Neural progenitor cell (in vitro differentiated cells): ENCODE data around the gene TTYH1. TPM values are rescaled to one million over a fixed set of nuclear protein-coding genes. Genes with fewer than 3 reads are reported as not detected.
A peak's percentile ranks its signal among the peaks of the same experiment; 100 is the strongest.

Experiments used
- DNase-seq: peaks from one replicate; pipeline ENCODE4 v3.0.0-alpha.2; 2016; ENCODE audit warnings: low spot score
- H2AFZ ChIP-seq: fragments of 200-600 bp; sonication (generic); replicated peaks from 2 replicates; pipeline ENCODE4 v1.6.1; 2016; ENCODE audit warnings: antibody characterized with exemption
- H3F3A ChIP-seq: fragments of 200-600 bp; sonication (generic); 2 replicates; pipeline ENCODE4 v1.6.1; 2016; ENCODE audit warnings: antibody characterized with exemption, low read depth
- H3K27ac ChIP-seq: fragments of 200-600 bp; sonication (generic); 2 replicates; pipeline ENCODE4 v1.5.1; 2016; ENCODE audit warnings: mild to moderate bottlenecking
- H3K27me3 ChIP-seq: fragments of 200-600 bp; sonication (generic); 2 replicates; pipeline ENCODE4 v1.6.1; 2016; ENCODE audit warnings: mild to moderate bottlenecking, moderate library complexity
- H3K36me3 ChIP-seq: fragments of 200-600 bp; sonication (generic); 2 replicates; pipeline ENCODE4 v1.5.1; 2016
- H3K4me1 ChIP-seq: fragments of 200-600 bp; sonication (generic); 2 replicates; pipeline ENCODE4 v1.6.1; 2016; ENCODE audit warnings: mixed run types
- H3K4me2 ChIP-seq: fragments of 200-600 bp; sonication (generic); 2 replicates; pipeline ENCODE4 v1.6.1; 2016
- H3K4me3 ChIP-seq: fragments of 200-600 bp; sonication (generic); 2 replicates; pipeline ENCODE4 v1.5.1; 2016
- H3K79me2 ChIP-seq: fragments of 200-600 bp; sonication (generic); 2 replicates; pipeline ENCODE4 v1.6.1; 2016; ENCODE audit warnings: low read depth
- H3K9ac ChIP-seq: fragments of 200-600 bp; sonication (generic); 2 replicates; pipeline ENCODE4 v1.6.1; 2016
- H3K9me3 ChIP-seq: fragments of 200-600 bp; sonication (generic); 2 replicates; pipeline ENCODE4 v1.5.1; 2016; ENCODE audit warnings: low read depth
- H4K20me1 ChIP-seq: fragments of 200-600 bp; sonication (generic); 2 replicates; pipeline ENCODE4 v1.6.1; 2016; ENCODE audit warnings: low read depth
- H3K27ac Mint-ChIP-seq: 3 replicates; pipeline ENCODE4 v1.8.0; 2021; ENCODE audit warnings: mixed read lengths
- H3K27me3 Mint-ChIP-seq: 2 replicates; pipeline ENCODE4 v1.8.0; 2022; ENCODE audit warnings: low read depth, mild to moderate bottlenecking, inconsistent platforms, moderate library complexity, mixed read lengths; ENCODE audit not compliant: insufficient read depth
- H3K36me3 Mint-ChIP-seq: 3 replicates; pipeline ENCODE4 v1.8.0; 2021; ENCODE audit warnings: mixed read lengths
- H3K4me1 Mint-ChIP-seq: 3 replicates; pipeline ENCODE4 v1.8.0; 2021; ENCODE audit warnings: mixed read lengths
- H3K4me3 Mint-ChIP-seq: 3 replicates; pipeline ENCODE4 v1.8.0; 2021; ENCODE audit warnings: mild to moderate bottlenecking, moderate library complexity, mixed read lengths
- H3K9me3 Mint-ChIP-seq: 3 replicates; pipeline ENCODE4 v1.8.0; 2020; ENCODE audit warnings: mixed read lengths
- EZH2 ChIP-seq: fragments of 200-600 bp; sonication (generic); IDR thresholded peaks from 2 replicates; pipeline ENCODE4 v1.6.1; 2017; ENCODE audit warnings: antibody characterized with exemption, mild to moderate bottlenecking, moderate library complexity
- EZH2phosphoT487 ChIP-seq: fragments of 200-600 bp; sonication (generic); IDR thresholded peaks from 2 replicates; pipeline ENCODE4 v1.6.1; 2017; ENCODE audit warnings: antibody characterized with exemption
- total RNA-seq: library from RNA; depleted of rRNA; stranded (reverse); fragments of >200 nt; gene quantifications from 2 replicates; pipeline ENCODE4 v1.2.3, GENCODE V29; 2015; ENCODE audit warnings: low replicate concordance
- TF ChIP-seq, protein P1 (sequence below): fragments of 200-600 bp; sonication (generic); IDR thresholded peaks from 2 replicates; pipeline ENCODE4 v1.5.1; 2017; ENCODE audit warnings: antibody characterized with exemption, mild to moderate bottlenecking

Gene TTYH1
- total RNA-seq, 1 donor from 2014 or later, result 34.2 TPM

DNA sequence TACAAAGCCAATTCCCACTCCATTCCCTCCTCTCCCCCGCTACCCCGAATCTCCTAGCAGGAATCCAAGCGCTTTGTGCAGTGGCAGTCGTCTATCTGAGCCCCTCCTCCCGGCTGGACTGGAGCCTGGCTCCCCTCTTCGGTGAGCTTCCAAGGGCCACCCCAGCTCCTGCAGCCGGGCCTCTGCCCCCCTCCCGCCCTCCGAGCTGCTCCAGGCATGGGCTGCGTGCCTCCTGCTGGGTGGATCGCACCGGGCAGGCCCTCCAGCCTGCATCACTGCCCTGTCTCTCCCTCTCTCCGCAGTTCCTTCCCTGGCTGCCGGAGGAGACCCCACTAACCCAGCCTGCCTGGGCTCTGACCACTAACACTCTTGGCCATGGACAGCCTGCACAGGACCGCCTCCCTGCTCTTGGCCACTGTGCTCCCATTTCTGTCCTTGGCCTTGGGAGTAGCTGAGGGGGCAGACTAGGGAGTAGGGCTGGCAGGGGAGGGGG is 20.8 kb downstream of the TTYH1 start:
- peaks cover 30% of the 10 kb centered on the region for H3F3A ChIP-seq
- peak; percentile 60 for DNase-seq
- H3K27me3 Mint-ChIP-seq, result peaks cover 16% of the 10 kb centered on the region
- H3K79me2 ChIP-seq, result peaks cover 4% of the 10 kb centered on the region
- H3K4me3 Mint-ChIP-seq, result peak overlapping the region; percentile 73
- no peak overlapping the region for H2AFZ ChIP-seq
- no peak for TF ChIP-seq EZH2
- no peak for TF ChIP-seq EZH2phosphoT487
- TF ChIP-seq, protein P1, sequence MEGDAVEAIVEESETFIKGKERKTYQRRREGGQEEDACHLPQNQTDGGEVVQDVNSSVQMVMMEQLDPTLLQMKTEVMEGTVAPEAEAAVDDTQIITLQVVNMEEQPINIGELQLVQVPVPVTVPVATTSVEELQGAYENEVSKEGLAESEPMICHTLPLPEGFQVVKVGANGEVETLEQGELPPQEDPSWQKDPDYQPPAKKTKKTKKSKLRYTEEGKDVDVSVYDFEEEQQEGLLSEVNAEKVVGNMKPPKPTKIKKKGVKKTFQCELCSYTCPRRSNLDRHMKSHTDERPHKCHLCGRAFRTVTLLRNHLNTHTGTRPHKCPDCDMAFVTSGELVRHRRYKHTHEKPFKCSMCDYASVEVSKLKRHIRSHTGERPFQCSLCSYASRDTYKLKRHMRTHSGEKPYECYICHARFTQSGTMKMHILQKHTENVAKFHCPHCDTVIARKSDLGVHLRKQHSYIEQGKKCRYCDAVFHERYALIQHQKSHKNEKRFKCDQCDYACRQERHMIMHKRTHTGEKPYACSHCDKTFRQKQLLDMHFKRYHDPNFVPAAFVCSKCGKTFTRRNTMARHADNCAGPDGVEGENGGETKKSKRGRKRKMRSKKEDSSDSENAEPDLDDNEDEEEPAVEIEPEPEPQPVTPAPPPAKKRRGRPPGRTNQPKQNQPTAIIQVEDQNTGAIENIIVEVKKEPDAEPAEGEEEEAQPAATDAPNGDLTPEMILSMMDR, result no peak
- no peaks in the 10 kb centered on the region for H3K9me3 ChIP-seq
- H3K9me3 Mint-ChIP-seq, result no peaks in the 10 kb centered on the region
- peak overlapping the region; percentile 69 for H3K27ac Mint-ChIP-seq
- H3K36me3 ChIP-seq, result no peaks in the 10 kb centered on the region
- H3K27ac ChIP-seq, result peak overlapping the region; percentile 43
- no peak overlapping the region for H3K4me3 ChIP-seq
- H4K20me1 ChIP-seq, result peaks cover 76% of the 10 kb centered on the region
- H3K4me1 Mint-ChIP-seq, result peaks cover 55% of the 10 kb centered on the region
- no peaks in the 10 kb centered on the region for H3K27me3 ChIP-seq
- H3K9ac ChIP-seq, result no peak overlapping the region
- H3K4me2 ChIP-seq, result peak overlapping the region; percentile 50
- peaks cover 14% of the 10 kb centered on the region for H3K36me3 Mint-ChIP-seq
- peaks cover 19% of the 10 kb centered on the region for H3K4me1 ChIP-seq

GRCh38 chr19:54436628-54437252 is 21.5 kb downstream of the TTYH1 start:
- Histone ChIP-seq H2AFZ (no peak overlapping the region), H4K20me1 (peaks cover 70% of the 10 kb centered on the region), H3K4me2 (peak overlapping the region; percentile 50), H3K4me3 (no peak overlapping the region), H3K36me3 (no peaks in the 10 kb centered on the region), H3K4me1 (peaks cover 19% of the 10 kb centered on the region), H3K9ac (no peak overlapping the region), H3K27ac (no peak overlapping the region), H3K9me3 (no peaks in the 10 kb centered on the region), H3K79me2 (peaks cover 4% of the 10 kb centered on the region), H3F3A (peaks cover 28% of the 10 kb centered on the region), H3K27me3 (no peaks in the 10 kb centered on the region)
- Mint-ChIP-seq H3K4me1 (peaks cover 50% of the 10 kb centered on the region), H3K9me3 (no peaks in the 10 kb centered on the region), H3K36me3 (peaks cover 12% of the 10 kb centered on the region), H3K27me3 (peaks cover 16% of the 10 kb centered on the region), H3K4me3 (peak overlapping the region; percentile 73), H3K27ac (peak overlapping the region; percentile 69)
- TF ChIP-seq EZH2phosphoT487 (no peak), EZH2 (no peak)
- TF ChIP-seq, protein P1, result no peak
- DNase-seq, result no peak

DNA sequence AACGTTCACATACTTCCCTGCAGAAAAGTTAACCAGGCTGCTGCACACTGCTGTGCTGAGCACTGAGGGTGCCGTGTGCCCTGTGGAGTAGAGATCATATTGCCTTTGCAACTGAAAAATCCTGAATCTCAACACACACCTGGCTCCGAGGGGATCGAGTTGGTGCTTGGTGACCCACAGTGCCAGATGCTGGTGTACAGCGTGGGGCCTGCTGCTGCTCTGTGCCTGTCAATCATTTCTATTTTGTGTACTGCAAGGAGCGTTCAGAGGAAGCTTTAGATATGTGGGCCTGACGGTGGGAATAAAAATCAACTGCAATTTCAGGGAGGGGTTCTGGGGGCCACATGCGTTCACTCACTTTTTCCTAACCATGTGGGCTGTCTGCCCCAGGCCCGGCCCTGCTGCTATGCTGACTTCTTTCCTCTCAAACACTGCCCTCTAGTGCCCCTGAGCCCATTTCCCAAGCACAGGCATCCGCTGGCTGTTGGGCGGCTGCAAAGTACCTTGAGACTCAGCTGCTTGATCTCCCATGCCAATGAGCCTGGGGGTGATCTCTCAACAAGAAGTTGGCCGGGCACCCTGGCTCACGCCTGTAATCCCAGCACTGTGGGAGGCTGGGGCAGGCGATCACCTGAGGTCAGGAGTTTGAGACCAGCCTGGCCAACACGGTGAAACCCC is 24.0 kb downstream of the TTYH1 start:
- H2AFZ ChIP-seq, result no peak overlapping the region
- H3K4me3 ChIP-seq, result no peak overlapping the region
- H3K4me3 Mint-ChIP-seq, result peak overlapping the region; percentile 62
- peak overlapping the region; percentile 57 for H3K27ac Mint-ChIP-seq
- peaks cover 13% of the 10 kb centered on the region for H3K36me3 Mint-ChIP-seq
- H3K9me3 ChIP-seq, result no peaks in the 10 kb centered on the region
- H3K79me2 ChIP-seq, result peaks cover 4% of the 10 kb centered on the region
- TF ChIP-seq, protein P1, result peak; percentile 74
- TF ChIP-seq EZH2phosphoT487, result no peak
- H4K20me1 ChIP-seq, result peaks cover 47% of the 10 kb centered on the region
- no peaks in the 10 kb centered on the region for H3K36me3 ChIP-seq
- H3K4me1 ChIP-seq, result peaks cover 19% of the 10 kb centered on the region
- H3K4me2 ChIP-seq, result no peak overlapping the region
- peaks cover 8% of the 10 kb centered on the region for H3K27me3 Mint-ChIP-seq
- no peaks in the 10 kb centered on the region for H3K27me3 ChIP-seq
- no peak overlapping the region for H3K9ac ChIP-seq
- H3K4me1 Mint-ChIP-seq, result peaks cover 41% of the 10 kb centered on the region
- H3F3A ChIP-seq, result peaks cover 23% of the 10 kb centered on the region
- H3K9me3 Mint-ChIP-seq, result no peaks in the 10 kb centered on the region
- peak; percentile 81 for DNase-seq
- no peak overlapping the region for H3K27ac ChIP-seq
